DND-41 (cell line): ENCODE data around the gene ZBED4.

Experiments
- ATAC-seq: fragments of 200-7000 bp; cut with Tn5 transposase; 3 replicates; pipeline ENCODE4 v1.9.1; 2021; ENCODE audit warnings: low read depth; ENCODE audit not compliant: insufficient read depth
- DNase-seq: peaks from one replicate; pipeline ENCODE4 v3.0.0-alpha.2; 2020
- H2AFZ ChIP-seq: 2 replicates; pipeline ENCODE4 v1.6.0; 2012; ENCODE audit warnings: low read depth, low read length
- H3K27ac ChIP-seq: 2 replicates; pipeline ENCODE4 v1.5.1; 2012; ENCODE audit warnings: low read length, inconsistent platforms
- H3K27me3 ChIP-seq: fragments of 200-600 bp; sonication (generic); 2 replicates; pipeline ENCODE4 v1.6.0; 2012; ENCODE audit warnings: low read length, mild to moderate bottlenecking, inconsistent platforms; ENCODE audit not compliant: insufficient read depth, poor library complexity
- H3K36me3 ChIP-seq: 2 replicates; pipeline ENCODE4 v1.5.1; 2012; ENCODE audit warnings: low read length, inconsistent platforms; ENCODE audit not compliant: insufficient read depth
- H3K4me1 ChIP-seq: 2 replicates; pipeline ENCODE4 v1.5.1; 2012; ENCODE audit warnings: mild to moderate bottlenecking, low read length; ENCODE audit not compliant: insufficient read depth
- H3K4me2 ChIP-seq: 2 replicates; pipeline ENCODE4 v1.6.0; 2012; ENCODE audit warnings: mild to moderate bottlenecking, moderate library complexity, low read length, inconsistent platforms; ENCODE audit not compliant: insufficient read depth
- H3K4me3 ChIP-seq, 2 experiments: fragments of 200-600 bp in 1 of 2; shearing (Covaris generic) in 1 of 2; 2 replicates each; pipeline ENCODE4 v1.5.1; 2012 to 2016; ENCODE audit warnings: inconsistent platforms in 2 of 2, low read length in 2 of 2, mild to moderate bottlenecking in 2 of 2, low read depth in 1 of 2, moderate library complexity in 1 of 2
- H3K79me2 ChIP-seq: 2 replicates; pipeline ENCODE4 v1.6.0; 2012; ENCODE audit warnings: low read length, inconsistent platforms; ENCODE audit not compliant: insufficient read depth
- H3K9ac ChIP-seq: 2 replicates; pipeline ENCODE4 v1.6.0; 2012; ENCODE audit warnings: low read depth, mild to moderate bottlenecking, inconsistent platforms, low read length, moderate library complexity
- H3K9me3 ChIP-seq: 2 replicates; pipeline ENCODE4 v1.5.1; 2012; ENCODE audit warnings: low read length, moderate library complexity, mild to moderate bottlenecking, inconsistent platforms; ENCODE audit not compliant: insufficient read depth, severe bottlenecking
- H4K20me1 ChIP-seq: 2 replicates; pipeline ENCODE4 v1.6.0; 2012; ENCODE audit warnings: low read length; ENCODE audit not compliant: insufficient read depth
- CTCF ChIP-seq: IDR thresholded peaks from 2 replicates; pipeline ENCODE4 v1.5.1; 2012; ENCODE audit warnings: borderline replicate concordance, low read length, moderate library complexity, mild to moderate bottlenecking; ENCODE audit not compliant: poor library complexity, severe bottlenecking; ENCODE audit errors: extremely low read depth
- EZH2 ChIP-seq: IDR thresholded peaks from 3 replicates; pipeline ENCODE4 v1.6.1; 2012; ENCODE audit warnings: borderline replicate concordance, low read depth, mild to moderate bottlenecking, moderate library complexity, low read length, inconsistent platforms; ENCODE audit not compliant: severe bottlenecking

The ZBED4 gene

GRCh38 chr22:49917974-49918910, 64.6 kb downstream of the ZBED4 start, which contains the start of the genes ALG12 and CRELD2:
TSS of gene ALG12 (minus strand) at chr22:49918438. CDS start at chr22:49913765, 4,673 bp downstream.
TSS of gene CRELD2 (plus strand) at chr22:49918634. CDS start at chr22:49918770, 136 bp downstream.
- peak; percentile 97 for ATAC-seq
- Histone ChIP-seq H3K4me3 (peak within 1 kb of the TSS; percentile 59 to 80), H3K4me2 (peak within 1 kb of the TSS; percentile 97), H3K9me3 (no peaks in the 10 kb centered on the region), H3K9ac (peak within 1 kb of the TSS; percentile 84), H4K20me1 (peaks cover 9% of the 10 kb centered on the region), H3K79me2 (peaks cover 29% of the 10 kb centered on the region), H3K4me1 (peaks cover 24% of the 10 kb centered on the region), H3K27me3 (no peaks in the 10 kb centered on the region), H2AFZ (peak within 1 kb of the TSS; percentile 92), H3K27ac (peak within 1 kb of the TSS; percentile 82), H3K36me3 (peaks cover 24% of the 10 kb centered on the region)
- peak; percentile 97 for DNase-seq
- no peak for TF ChIP-seq CTCF
- TF ChIP-seq EZH2, result no peak

DNA sequence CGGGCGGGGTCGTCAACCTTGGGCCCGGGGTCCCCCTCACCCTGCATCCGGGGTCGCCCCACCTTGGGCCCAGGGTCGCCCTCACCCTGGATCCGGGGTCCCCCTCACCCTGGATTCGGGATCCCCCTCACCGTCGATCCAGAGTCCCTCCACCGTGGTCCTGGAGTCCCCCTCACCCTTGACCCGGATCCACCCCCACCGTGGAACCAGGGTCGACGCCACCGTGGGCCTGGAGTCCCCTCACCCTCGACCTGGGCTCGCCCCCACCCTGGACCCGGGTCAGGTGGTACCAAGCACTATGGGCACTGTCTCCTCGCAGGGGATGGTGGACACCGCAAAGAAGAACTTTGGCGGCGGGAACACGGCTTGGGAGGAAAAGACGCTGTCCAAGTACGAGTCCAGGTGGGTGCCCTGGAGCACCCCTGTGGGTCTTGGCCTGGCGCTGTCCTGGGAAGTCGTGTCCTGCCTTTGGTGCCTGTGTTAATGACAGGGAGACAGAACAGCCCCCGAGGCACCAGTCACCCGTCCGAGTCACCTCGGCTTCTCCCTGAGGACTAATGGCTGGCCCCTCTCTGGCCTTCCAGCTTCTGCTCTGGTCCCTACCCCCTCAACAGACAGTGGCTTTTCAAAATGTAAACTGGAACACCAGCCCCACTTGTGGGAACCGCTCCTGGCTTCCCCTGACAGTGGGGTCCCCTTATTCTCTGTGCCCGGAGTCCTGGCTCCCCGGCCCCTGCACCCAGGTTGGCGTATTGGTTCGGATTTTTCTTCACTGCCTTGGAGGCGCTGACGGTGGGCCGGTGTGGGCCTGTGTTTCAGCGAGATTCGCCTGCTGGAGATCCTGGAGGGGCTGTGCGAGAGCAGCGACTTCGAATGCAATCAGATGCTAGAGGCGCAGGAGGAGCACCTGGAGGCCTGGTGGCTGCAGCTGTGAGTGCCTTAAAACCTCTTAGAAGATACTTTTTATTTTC, 65.6 kb downstream of the ZBED4 start:
- H3K27ac ChIP-seq, result peak overlapping the region; percentile 48
- H4K20me1 ChIP-seq, result peaks cover 2% of the 10 kb centered on the region
- no peaks in the 10 kb centered on the region for H3K27me3 ChIP-seq
- no peaks in the 10 kb centered on the region for H3K9me3 ChIP-seq
- ATAC-seq, result no peak
- H3K9ac ChIP-seq, result peak overlapping the region; percentile 84
- peak overlapping the region; percentile 28 to 80; a peak in 3 of 4 replicates for H3K4me3 ChIP-seq
- H3K36me3 ChIP-seq, result peaks cover 14% of the 10 kb centered on the region
- peak overlapping the region; percentile 97 for H3K4me2 ChIP-seq
- DNase-seq, result no peak
- TF ChIP-seq EZH2 (no peak), CTCF (no peak)
- peaks cover 24% of the 10 kb centered on the region for H3K4me1 ChIP-seq
- peak overlapping the region; percentile 72 for H2AFZ ChIP-seq
- H3K79me2 ChIP-seq, result peaks cover 29% of the 10 kb centered on the region

DNA sequence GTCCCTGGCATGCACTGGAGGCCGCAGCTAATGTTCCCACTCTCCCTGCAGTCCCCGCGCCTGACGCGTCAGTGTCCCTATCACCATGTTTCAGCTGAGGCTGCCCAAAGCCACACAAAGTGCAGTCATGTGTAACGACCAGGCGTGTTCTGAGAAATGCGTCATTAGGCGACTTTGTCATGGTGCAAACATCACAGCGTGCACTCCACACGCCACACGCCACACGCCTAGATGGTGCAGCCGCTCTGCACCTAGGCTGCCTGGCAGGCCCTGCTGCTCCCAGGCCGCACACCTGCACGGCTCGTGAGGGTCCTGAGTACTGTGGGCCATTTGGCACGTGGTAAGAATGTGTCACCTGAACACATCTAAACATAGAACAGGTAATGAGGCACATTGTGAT, 67.2 kb downstream of the ZBED4 start:
- no peak overlapping the region for H3K27ac ChIP-seq
- H3K4me2 ChIP-seq, result no peak overlapping the region
- H3K79me2 ChIP-seq, result peaks cover 21% of the 10 kb centered on the region
- no peaks in the 10 kb centered on the region for H3K27me3 ChIP-seq
- no peak overlapping the region for H3K9ac ChIP-seq
- no peaks in the 10 kb centered on the region for H3K9me3 ChIP-seq
- H3K4me3 ChIP-seq, result no peak overlapping the region
- peaks cover 13% of the 10 kb centered on the region for H3K36me3 ChIP-seq
- no peak for TF ChIP-seq CTCF
- no peak for TF ChIP-seq EZH2
- H2AFZ ChIP-seq, result no peak overlapping the region
- ATAC-seq (no peak), DNase-seq (no peak)
- H4K20me1 ChIP-seq, result no peaks in the 10 kb centered on the region; the same call in 1 of the 2 replicates
- peaks cover 35% of the 10 kb centered on the region for H3K4me1 ChIP-seq
